Measurements from ENCODE around the gene SNRNP25.

- no peak for TF ChIP-seq CTCF (IDR thresholded peaks at IDR 0.05)
- TF ChIP-seq POLR2AphosphoS5 (IDR thresholded peaks at IDR 0.05), result no peak
Observed at GRCh38 chr16:37511-37910, 16.1 kb upstream of the SNRNP25 start.

Measured in esophagus muscularis mucosa (tissue), 3 donors.